ENCODE results near the gene SGMS2.
"Not testable (repeated sequence)": the region's sequence is repeated elsewhere in the genome, so short reads cannot be mapped to it uniquely, and the experiment has no call there.

The SGMS2 gene

GRCh38 chr4:107906458-107907100, 81.8 kb downstream of the SGMS2 start:
- no peak for DNase-seq (ENCODE audit: low read depth in 3 of 3)

GRCh38 chr4:107908377-107908776, 83.6 kb downstream of the SGMS2 start:
- DNase-seq (ENCODE audit: low read depth in 3 of 3) = no peak

- DNase-seq (ENCODE audit: low read depth in 3 of 3) = peak in 1 of 3 experiments; percentile 41
Measured at GRCh38 chr4:107913283-107913899, 88.7 kb downstream of the SGMS2 start.

GRCh38 chr4:107915220-107915619, 90.5 kb downstream of the SGMS2 start:
- no peak for DNase-seq (ENCODE audit: low read depth in 3 of 3)

- DNase-seq (ENCODE audit: low read depth in 3 of 3) = no peak
Measured at GRCh38 chr4:107916623-107917022, 91.9 kb downstream of the SGMS2 start.

GRCh38 chr4:107917500-107917899, 92.8 kb downstream of the SGMS2 start:
- no peak for DNase-seq (ENCODE audit: low read depth in 3 of 3)

GRCh38 chr4:107922486-107923473, 98.0 kb downstream of the SGMS2 start:
- no peak for DNase-seq (ENCODE audit: low read depth in 3 of 3)

- not testable (repeated sequence) for DNase-seq (ENCODE audit: low read depth in 3 of 3)
Measured at GRCh38 chr4:107925713-107926112, 101.0 kb downstream of the SGMS2 start.

GRCh38 chr4:107926875-107927274, 102.1 kb downstream of the SGMS2 start:
- not testable (repeated sequence) for DNase-seq (ENCODE audit: low read depth in 3 of 3)

- peak; percentile 47 to 76 (median 62) for DNase-seq (ENCODE audit: low read depth in 3 of 3)
Measured at GRCh38 chr4:107930821-107931774, 106.4 kb downstream of the SGMS2 start, which contains the start of gene CYP2U1. Gene CYP2U1, plus strand, starts transcription at chr4:107931549. Its CDS starts 95 bp downstream, at chr4:107931644.

- DNase-seq (ENCODE audit: low read depth in 3 of 3) = peak in 2 of 3 experiments; percentile 7 to 14
Measured at GRCh38 chr4:107931775-107932321, 107.1 kb downstream of the SGMS2 start.

GRCh38 chr4:107935246-107935645, 110.5 kb downstream of the SGMS2 start:
- DNase-seq (ENCODE audit: low read depth in 3 of 3) = no peak

GRCh38 chr4:107937040-107937439, 112.3 kb downstream of the SGMS2 start:
- no peak for DNase-seq (ENCODE audit: low read depth in 3 of 3)

GRCh38 chr4:107939307-107939706, 114.6 kb downstream of the SGMS2 start:
- DNase-seq (ENCODE audit: low read depth in 3 of 3) = no peak

GRCh38 chr4:107945809-107946208, 121.1 kb downstream of the SGMS2 start:
- no peak for DNase-seq (ENCODE audit: low read depth in 3 of 3)

GRCh38 chr4:107950746-107951540, 126.2 kb downstream of the SGMS2 start:
- DNase-seq (ENCODE audit: low read depth in 3 of 3) = no peak

- DNase-seq (ENCODE audit: low read depth in 3 of 3) = no peak
Measured at GRCh38 chr4:107951551-107951950, 126.8 kb downstream of the SGMS2 start.

GRCh38 chr4:107956011-107956410, 131.3 kb downstream of the SGMS2 start:
- DNase-seq (ENCODE audit: low read depth in 3 of 3) = no peak
